CD8-positive, alpha-beta memory T cell (primary cell): ENCODE measurements around the gene CLSTN2. TPM values are rescaled to one million over a fixed set of nuclear protein-coding genes. Genes with fewer than 3 reads are reported as not detected.
A peak's percentile ranks its signal among the peaks of the same experiment; 100 is the strongest.

Experiments used
- CTCF ChIA-PET: fragments of 350-600 bp; sonication (Branson Sonifier 250); formaldehyde crosslinking; loops from one replicate; lab custom pipeline; 2021; ENCODE audit warnings: antibody characterized with exemption; lab: Charles Lee
- POLR2A ChIA-PET: fragments of 350-600 bp; sonication (Branson Sonifier 250); formaldehyde crosslinking; loops from one replicate; lab custom pipeline; 2021; ENCODE audit warnings: antibody characterized with exemption; lab: Charles Lee
- DNase-seq, 5 donors: peaks; one replicate each; pipeline versions ENCODE4 v3.0.0 to v3.0.0-alpha.2; 2020 to 2022; ENCODE audit warnings: mixed read lengths in 1 of 5
- H3K27ac ChIP-seq: one replicate; pipeline ENCODE4 v1.7.0; 2013; ENCODE audit warnings: low read depth, mild to moderate bottlenecking, low read length, moderate library complexity
- H3K27me3 ChIP-seq: 2 replicates; pipeline ENCODE4 v1.7.0; 2013; ENCODE audit warnings: low read length, mild to moderate bottlenecking; ENCODE audit not compliant: insufficient read depth, poor library complexity, severe bottlenecking
- H3K36me3 ChIP-seq: 2 replicates; pipeline ENCODE4 v1.7.0; 2013; ENCODE audit warnings: mild to moderate bottlenecking, low read length, moderate library complexity; ENCODE audit not compliant: insufficient read depth
- H3K4me1 ChIP-seq: 2 replicates; pipeline ENCODE4 v1.7.0; 2013; ENCODE audit warnings: mild to moderate bottlenecking, low read length, moderate library complexity; ENCODE audit not compliant: insufficient read depth
- H3K4me3 ChIP-seq: 2 replicates; pipeline ENCODE4 v1.7.0; 2013; ENCODE audit warnings: mild to moderate bottlenecking, low read length
- H3K9me3 ChIP-seq: 2 replicates; pipeline ENCODE4 v1.7.0; 2013; ENCODE audit warnings: mild to moderate bottlenecking, low read length
- H3K27ac Mint-ChIP-seq, 8 donors: one replicate each; pipeline ENCODE4 v1.8.0; 2020 to 2021; ENCODE audit warnings: mixed read lengths in 8 of 8, mild to moderate bottlenecking in 6 of 8, inconsistent platforms in 3 of 8, moderate library complexity in 3 of 8
- H3K27me3 Mint-ChIP-seq, 2 donors: one replicate each; pipeline ENCODE4 v1.8.0; 2020 to 2021; ENCODE audit warnings: mixed read lengths in 2 of 2, mild to moderate bottlenecking in 1 of 2, moderate library complexity in 1 of 2
- H3K36me3 Mint-ChIP-seq, 3 donors: one replicate each; pipeline ENCODE4 v1.8.0; 2020 to 2021; ENCODE audit warnings: mixed read lengths in 3 of 3, inconsistent platforms in 1 of 3, mild to moderate bottlenecking in 1 of 3
- H3K4me1 Mint-ChIP-seq, 3 donors: one replicate each; pipeline ENCODE4 v1.8.0; 2020 to 2021; ENCODE audit warnings: mixed read lengths in 3 of 3, inconsistent platforms in 1 of 3, mild to moderate bottlenecking in 1 of 3
- H3K4me3 Mint-ChIP-seq, 7 donors: one replicate each; pipeline ENCODE4 v1.8.0; 2020 to 2021; ENCODE audit warnings: mixed read lengths in 7 of 7, mild to moderate bottlenecking in 6 of 7, moderate library complexity in 4 of 7, inconsistent platforms in 2 of 7
- H3K9me3 Mint-ChIP-seq, 5 donors: one replicate each; pipeline ENCODE4 v1.8.0; 2020 to 2022; ENCODE audit warnings: mixed read lengths in 5 of 5, mild to moderate bottlenecking in 3 of 5, moderate library complexity in 2 of 5, inconsistent platforms in 1 of 5
- polyA plus RNA-seq: library from polyadenylated mRNA; unstranded; fragments of 300-500 nt; fragmentation: Illumina TruSeq; gene quantifications from one replicate; pipeline ENCODE4 v1.2.3, GENCODE V29; 2021
- total RNA-seq, 2 experiments: library from RNA; stranded (reverse); gene quantifications; one replicate each; pipeline ENCODE4 v1.2.3, GENCODE V29; 2021

The CLSTN2 gene
- total and polyA plus RNA-seq, 3 experiments from 2014 or later = not detected

DNA sequence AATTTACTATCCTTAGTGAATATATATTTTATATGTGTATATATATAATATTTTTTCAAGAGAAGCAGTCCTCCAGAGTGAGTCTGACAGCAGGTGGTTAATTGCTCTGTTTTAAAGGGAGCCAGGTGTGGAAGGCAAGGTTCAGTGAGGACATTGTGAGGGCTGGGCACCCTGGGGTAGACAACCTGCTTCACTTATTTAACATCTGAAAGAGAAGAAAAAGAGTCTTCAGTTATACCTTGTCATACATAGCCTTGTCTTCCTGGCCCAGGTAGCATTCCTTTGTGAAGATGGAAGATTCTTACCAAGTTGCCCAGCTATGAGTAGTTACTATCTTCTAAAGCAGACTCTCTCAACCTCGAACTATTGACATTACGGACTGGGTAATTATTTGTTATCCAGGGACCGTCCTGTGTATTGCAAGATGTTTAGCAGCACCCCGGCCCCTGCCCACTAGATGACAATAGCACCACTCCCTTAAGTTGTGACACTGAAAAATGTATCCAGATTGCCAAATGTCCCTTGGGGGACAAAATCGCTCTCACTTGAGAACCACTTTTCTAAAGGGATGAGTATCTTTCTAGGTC, 406.9 kb downstream of the CLSTN2 start:
- H3K27ac Mint-ChIP-seq = no peak overlapping the region
- H3K4me1 Mint-ChIP-seq = no peaks in the 10 kb centered on the region
- H3K27me3 Mint-ChIP-seq = peaks cover 0 to 5% of the 10 kb centered on the region in 2 donors
- no peaks in the 10 kb centered on the region for H3K27me3 ChIP-seq
- no peaks in the 10 kb centered on the region for H3K9me3 ChIP-seq
- no peaks in the 10 kb centered on the region for H3K36me3 Mint-ChIP-seq
- H3K4me1 ChIP-seq = no peaks in the 10 kb centered on the region
- no peak overlapping the region for H3K4me3 Mint-ChIP-seq
- H3K9me3 Mint-ChIP-seq = peaks cover 0 to 3% (median 2%) of the 10 kb centered on the region in 5 donors
- H3K27ac ChIP-seq = no peak overlapping the region
- POLR2A ChIA-PET = no interaction called here
- no peak overlapping the region for H3K4me3 ChIP-seq
- no peaks in the 10 kb centered on the region for H3K36me3 ChIP-seq
- no peak for DNase-seq
- CTCF ChIA-PET = no interaction called here

DNA sequence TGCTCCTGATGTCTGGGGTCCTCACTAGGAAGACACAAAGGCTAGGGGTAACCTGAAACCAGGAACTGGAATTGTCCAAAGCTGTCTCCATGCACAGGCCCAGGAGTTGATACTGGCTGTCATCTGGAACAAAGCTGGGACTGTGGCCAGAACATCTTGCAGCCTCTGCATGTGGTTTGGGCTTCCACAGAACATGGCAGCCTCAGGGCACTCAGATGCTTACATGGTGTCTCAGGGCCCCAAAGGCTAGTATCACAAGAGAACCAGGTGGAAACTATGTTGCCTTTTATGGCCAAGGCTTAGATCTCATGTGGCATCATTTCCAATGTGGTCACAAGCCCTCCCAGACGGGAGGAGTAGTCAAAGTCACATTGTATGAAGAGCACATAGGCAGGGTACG, 407.7 kb downstream of the CLSTN2 start:
- Mint-ChIP-seq H3K9me3 (peaks cover 0 to 3% (median 2%) of the 10 kb centered on the region in 5 donors), H3K27ac (no peak overlapping the region), H3K36me3 (no peaks in the 10 kb centered on the region), H3K4me3 (no peak overlapping the region), H3K4me1 (no peaks in the 10 kb centered on the region), H3K27me3 (peaks cover 4 to 5% of the 10 kb centered on the region in 2 donors)
- POLR2A ChIA-PET = no interaction called here
- DNase-seq = no peak
- Histone ChIP-seq H3K4me1 (no peaks in the 10 kb centered on the region), H3K4me3 (no peak overlapping the region), H3K27ac (no peak overlapping the region), H3K9me3 (no peaks in the 10 kb centered on the region), H3K27me3 (no peaks in the 10 kb centered on the region), H3K36me3 (no peaks in the 10 kb centered on the region)
- CTCF ChIA-PET = no interaction called here

DNA sequence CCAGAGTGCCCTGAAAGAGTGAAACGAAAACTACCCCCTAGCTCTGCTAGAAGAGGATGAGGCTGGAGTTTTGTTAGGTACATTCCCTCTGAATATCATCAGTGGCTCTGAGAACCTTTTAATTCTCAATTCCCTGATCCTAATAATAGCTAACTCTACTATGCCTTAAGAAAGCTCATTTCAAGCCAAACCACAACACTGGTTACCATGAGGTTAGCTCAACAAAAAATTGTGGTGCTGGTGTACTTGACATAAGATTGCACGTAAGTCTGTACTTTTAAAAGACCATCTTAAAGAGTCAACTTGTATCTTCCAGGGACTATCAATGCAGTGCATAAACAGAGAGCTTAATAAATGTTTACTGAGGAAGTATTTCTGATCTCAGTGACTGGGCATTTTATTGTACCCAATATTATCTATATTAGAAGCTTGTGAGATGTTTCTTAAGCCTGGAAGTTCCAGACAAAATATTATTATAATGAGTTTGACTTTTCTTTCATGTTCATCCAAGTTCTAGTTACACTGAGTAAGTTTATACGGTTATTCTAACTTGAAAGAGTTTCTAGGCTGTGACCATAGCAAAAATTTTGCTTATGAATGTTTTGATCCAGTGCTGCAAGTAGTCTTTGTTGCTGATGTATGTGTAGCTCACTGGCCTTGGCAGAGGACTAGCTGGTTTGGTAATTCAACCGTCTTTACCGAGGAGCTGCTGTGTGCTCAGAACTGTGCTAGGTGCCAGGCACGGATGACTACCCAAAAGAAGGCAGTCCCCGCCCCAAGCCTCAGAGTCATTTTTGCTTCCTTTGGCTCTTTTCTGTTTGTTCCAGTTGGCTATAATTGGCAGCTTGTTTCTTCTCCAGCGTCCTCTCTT, 408.5 kb downstream of the CLSTN2 start:
- Histone ChIP-seq H3K36me3 (no peaks in the 10 kb centered on the region), H3K27ac (no peak overlapping the region), H3K27me3 (no peaks in the 10 kb centered on the region), H3K9me3 (no peaks in the 10 kb centered on the region), H3K4me3 (no peak overlapping the region), H3K4me1 (no peaks in the 10 kb centered on the region)
- peak overlapping the region in 1 of 8 donors; percentile 77 for H3K27ac Mint-ChIP-seq
- no peaks in the 10 kb centered on the region for H3K36me3 Mint-ChIP-seq
- ChIA-PET POLR2A (no interaction called here), CTCF (no interaction called here)
- no peak overlapping the region for H3K4me3 Mint-ChIP-seq
- H3K9me3 Mint-ChIP-seq = peaks cover 0 to 5% (median 0%) of the 10 kb centered on the region in 5 donors
- peaks cover 5% of the 10 kb centered on the region in 2 donors for H3K27me3 Mint-ChIP-seq
- no peak for DNase-seq
- H3K4me1 Mint-ChIP-seq = no peaks in the 10 kb centered on the region

DNA sequence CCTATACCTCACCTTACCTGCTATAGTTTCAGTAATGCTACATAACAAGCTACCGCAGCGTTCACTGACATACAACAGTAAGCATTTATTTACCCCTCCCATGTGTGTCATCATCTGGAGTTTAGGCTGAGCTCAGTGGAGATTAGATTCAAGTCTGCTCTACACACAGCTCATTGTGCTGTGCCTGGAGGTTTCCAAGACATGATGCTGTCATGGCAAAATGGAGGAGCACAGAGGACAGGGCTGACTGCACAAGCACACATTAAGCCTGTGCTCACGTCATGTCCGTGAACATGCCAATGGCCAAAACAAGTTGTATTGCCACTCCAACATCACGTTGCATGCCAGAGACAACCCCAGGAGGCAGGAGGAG, 409.1 kb downstream of the CLSTN2 start:
- ChIA-PET POLR2A (no interaction called here), CTCF (no interaction called here)
- H3K27me3 ChIP-seq = no peaks in the 10 kb centered on the region
- no peaks in the 10 kb centered on the region for H3K36me3 Mint-ChIP-seq
- no peak overlapping the region for H3K27ac Mint-ChIP-seq
- no peaks in the 10 kb centered on the region for H3K4me1 Mint-ChIP-seq
- peaks cover 3 to 5% of the 10 kb centered on the region in 2 donors for H3K27me3 Mint-ChIP-seq
- no peak overlapping the region for H3K4me3 Mint-ChIP-seq
- no peaks in the 10 kb centered on the region for H3K9me3 ChIP-seq
- no peaks in the 10 kb centered on the region for H3K36me3 ChIP-seq
- peaks cover 0 to 5% (median 1%) of the 10 kb centered on the region in 5 donors for H3K9me3 Mint-ChIP-seq
- no peak for DNase-seq
- H3K4me1 ChIP-seq = no peaks in the 10 kb centered on the region
- H3K4me3 ChIP-seq = no peak overlapping the region
- no peak overlapping the region for H3K27ac ChIP-seq

DNA sequence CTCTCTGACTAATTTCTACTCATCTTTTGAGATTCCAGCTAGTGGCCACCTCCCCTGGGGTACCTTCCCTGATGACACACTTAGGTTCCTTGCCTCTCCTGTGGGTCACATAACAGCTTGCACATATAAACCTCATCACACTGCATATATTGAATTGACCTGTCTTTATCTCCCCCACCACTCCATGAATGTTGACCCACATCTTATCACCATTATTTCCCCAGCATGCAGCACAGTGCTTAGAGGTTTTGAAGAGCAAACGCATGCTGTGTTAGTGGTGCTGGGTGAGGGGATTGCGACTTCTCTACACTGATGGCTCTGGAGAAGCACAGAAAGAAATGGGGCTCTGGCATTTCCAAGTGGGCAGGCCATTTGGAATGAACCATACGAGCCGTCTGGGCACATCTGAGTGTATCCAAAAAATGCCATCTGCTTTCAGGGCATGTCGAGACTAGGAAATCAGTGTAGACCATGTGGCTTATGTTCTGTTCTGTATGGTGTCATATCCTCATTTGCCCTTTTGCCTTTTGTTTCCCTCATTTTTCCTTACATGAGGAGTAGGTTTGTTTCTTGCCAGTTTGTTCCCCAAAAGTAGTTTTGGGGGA, 409.7 kb downstream of the CLSTN2 start:
- DNase-seq = no peak
- no peaks in the 10 kb centered on the region for H3K36me3 ChIP-seq
- no peaks in the 10 kb centered on the region for H3K4me1 ChIP-seq
- no peak overlapping the region for H3K4me3 ChIP-seq
- Mint-ChIP-seq H3K36me3 (no peaks in the 10 kb centered on the region), H3K4me1 (no peaks in the 10 kb centered on the region), H3K4me3 (no peak overlapping the region), H3K27ac (no peak overlapping the region), H3K27me3 (peaks cover 3 to 5% of the 10 kb centered on the region in 2 donors), H3K9me3 (peaks cover 0 to 5% (median 2%) of the 10 kb centered on the region in 5 donors)
- ChIA-PET POLR2A (no interaction called here), CTCF (no interaction called here)
- no peaks in the 10 kb centered on the region for H3K9me3 ChIP-seq
- no peak overlapping the region for H3K27ac ChIP-seq
- H3K27me3 ChIP-seq = no peaks in the 10 kb centered on the region

DNA sequence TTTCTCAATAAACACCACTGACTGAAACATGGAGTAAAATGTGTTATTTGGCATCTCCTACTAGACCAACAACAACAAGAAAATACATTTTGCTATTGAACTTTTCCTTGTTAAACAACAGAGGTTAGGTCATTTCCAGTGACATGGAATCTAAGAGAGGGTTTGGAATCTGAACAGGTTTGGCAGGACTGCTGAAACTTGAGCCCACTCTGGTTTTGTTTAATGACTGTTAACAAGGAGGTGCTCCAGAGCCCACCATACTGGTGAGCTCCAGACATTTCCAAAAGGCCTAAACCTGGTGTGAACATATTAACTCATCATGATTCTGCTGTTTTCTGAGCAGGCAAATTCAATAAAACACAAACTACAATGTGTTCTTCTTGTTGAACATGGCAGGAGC, 412.2 kb downstream of the CLSTN2 start:
- H3K27ac ChIP-seq = no peak overlapping the region
- H3K9me3 Mint-ChIP-seq = peaks cover 0 to 5% (median 2%) of the 10 kb centered on the region in 5 donors
- no peak overlapping the region for H3K27ac Mint-ChIP-seq
- no peaks in the 10 kb centered on the region for H3K4me1 Mint-ChIP-seq
- H3K36me3 ChIP-seq = no peaks in the 10 kb centered on the region
- CTCF ChIA-PET = interaction anchor here (1.1 kb wide), 1 partner anchor 8 kb away, joined by 3 read pairs; no protein-coding TSS in a partner anchor
- POLR2A ChIA-PET = no interaction called here
- H3K4me3 ChIP-seq = no peak overlapping the region
- no peak overlapping the region for H3K4me3 Mint-ChIP-seq
- no peaks in the 10 kb centered on the region for H3K27me3 ChIP-seq
- no peaks in the 10 kb centered on the region for H3K36me3 Mint-ChIP-seq
- H3K4me1 ChIP-seq = no peaks in the 10 kb centered on the region
- no peak for DNase-seq
- no peaks in the 10 kb centered on the region for H3K9me3 ChIP-seq
- peaks cover 0 to 8% of the 10 kb centered on the region in 2 donors for H3K27me3 Mint-ChIP-seq

DNA sequence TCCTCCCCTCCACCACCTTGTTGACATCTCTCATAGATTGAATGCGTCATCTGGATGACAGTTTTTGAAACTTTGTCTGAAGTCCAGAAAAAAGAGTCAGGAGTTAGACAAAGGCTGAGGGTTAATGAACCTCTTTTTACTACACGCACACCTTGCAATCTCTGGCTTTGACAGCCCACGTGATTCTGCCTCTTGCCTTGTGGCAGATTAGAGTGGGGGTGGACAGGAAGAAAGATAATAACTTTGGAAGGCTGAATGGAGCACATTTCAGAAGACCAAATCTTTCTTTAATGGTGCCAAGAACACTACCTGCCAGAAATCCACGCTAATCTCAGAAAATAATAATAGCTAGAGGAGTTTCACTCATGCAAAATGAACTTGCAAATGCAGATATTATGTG, 415.0 kb downstream of the CLSTN2 start:
- Histone ChIP-seq H3K4me3 (no peak overlapping the region), H3K27ac (no peak overlapping the region), H3K27me3 (no peaks in the 10 kb centered on the region), H3K4me1 (no peaks in the 10 kb centered on the region), H3K9me3 (no peaks in the 10 kb centered on the region), H3K36me3 (no peaks in the 10 kb centered on the region)
- no peak for DNase-seq
- H3K4me1 Mint-ChIP-seq = no peaks in the 10 kb centered on the region
- H3K9me3 Mint-ChIP-seq = peaks cover 0 to 2% (median 0%) of the 10 kb centered on the region in 5 donors
- ChIA-PET CTCF (no interaction called here), POLR2A (no interaction called here)
- peaks cover 0 to 8% of the 10 kb centered on the region in 2 donors for H3K27me3 Mint-ChIP-seq
- no peak overlapping the region for H3K4me3 Mint-ChIP-seq
- H3K27ac Mint-ChIP-seq = no peak overlapping the region
- no peaks in the 10 kb centered on the region for H3K36me3 Mint-ChIP-seq

DNA sequence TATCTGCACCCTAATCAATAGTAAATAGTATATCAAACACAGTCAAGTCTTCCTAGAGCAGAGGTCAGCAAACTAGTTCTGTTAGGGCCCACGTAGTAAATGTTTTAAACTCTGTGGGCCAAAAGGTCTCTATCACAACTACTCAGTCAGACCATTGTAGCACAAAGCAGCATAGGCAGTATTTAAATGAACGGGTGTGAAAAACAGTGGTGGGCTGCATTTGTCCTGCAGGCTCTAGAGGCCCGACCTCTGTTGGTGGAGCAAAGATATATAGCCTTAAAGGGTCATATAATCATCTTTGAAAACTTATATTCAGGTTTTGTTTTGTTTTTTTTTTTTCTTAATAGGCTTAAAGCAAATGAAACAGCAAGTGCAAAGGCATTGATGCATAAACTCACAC, 416.5 kb downstream of the CLSTN2 start:
- CTCF ChIA-PET = no interaction called here
- H3K9me3 Mint-ChIP-seq = peaks cover 0 to 4% (median 2%) of the 10 kb centered on the region in 5 donors
- H3K36me3 ChIP-seq = no peaks in the 10 kb centered on the region
- H3K27me3 ChIP-seq = no peaks in the 10 kb centered on the region
- no peak overlapping the region for H3K27ac ChIP-seq
- no peak overlapping the region for H3K27ac Mint-ChIP-seq
- no peaks in the 10 kb centered on the region for H3K4me1 ChIP-seq
- H3K36me3 Mint-ChIP-seq = no peaks in the 10 kb centered on the region
- no peaks in the 10 kb centered on the region for H3K9me3 ChIP-seq
- no peak for DNase-seq
- H3K4me3 Mint-ChIP-seq = no peak overlapping the region
- POLR2A ChIA-PET = no interaction called here
- no peak overlapping the region for H3K4me3 ChIP-seq
- H3K4me1 Mint-ChIP-seq = no peaks in the 10 kb centered on the region
- peaks cover 1 to 8% of the 10 kb centered on the region in 2 donors for H3K27me3 Mint-ChIP-seq
